NT2/D1 (cell line): ENCODE results near the gene MGLL.

Experiments used
- DNase-seq: peaks from one replicate; pipeline ENCODE4 v3.0.0-alpha.2; 2011; ENCODE audit warnings: low read depth, low spot score
- H3K27me3 ChIP-seq: 2 replicates; pipeline ENCODE4 v1.6.0; 2011; ENCODE audit warnings: mild to moderate bottlenecking; ENCODE audit not compliant: insufficient read length, insufficient read depth
- H3K36me3 ChIP-seq: 2 replicates; pipeline ENCODE4 v1.6.1; 2011; ENCODE audit warnings: mild to moderate bottlenecking, low read length, mixed read lengths; ENCODE audit not compliant: insufficient read depth, insufficient read length
- H3K4me1 ChIP-seq: 2 replicates; pipeline ENCODE4 v1.5.1; 2011; ENCODE audit not compliant: insufficient read depth, insufficient read length
- H3K4me3 ChIP-seq: 2 replicates; pipeline ENCODE4 v1.5.1; 2011; ENCODE audit warnings: low read depth; ENCODE audit not compliant: insufficient read length
- H3K9ac ChIP-seq: 2 replicates; pipeline ENCODE4 v1.6.0; 2011; ENCODE audit warnings: low read depth; ENCODE audit not compliant: insufficient read length
- H3K9me3 ChIP-seq: 2 replicates; pipeline ENCODE4 v1.5.1; 2011; ENCODE audit warnings: mild to moderate bottlenecking, low read length; ENCODE audit not compliant: insufficient read depth
- SUZ12 ChIP-seq: IDR thresholded peaks from 2 replicates; pipeline ENCODE4 v1.6.1; 2011; ENCODE audit not compliant: insufficient read length, insufficient read depth; ENCODE audit errors: extremely low read depth
- YY1 ChIP-seq: IDR thresholded peaks from 2 replicates; pipeline ENCODE4 v1.6.1; 2011; ENCODE audit not compliant: insufficient read length, insufficient read depth
- ZNF274 ChIP-seq: IDR thresholded peaks from 2 replicates; pipeline ENCODE4 v1.6.1; 2011; ENCODE audit warnings: mild to moderate bottlenecking, low read depth, low read length

Gene MGLL

DNA sequence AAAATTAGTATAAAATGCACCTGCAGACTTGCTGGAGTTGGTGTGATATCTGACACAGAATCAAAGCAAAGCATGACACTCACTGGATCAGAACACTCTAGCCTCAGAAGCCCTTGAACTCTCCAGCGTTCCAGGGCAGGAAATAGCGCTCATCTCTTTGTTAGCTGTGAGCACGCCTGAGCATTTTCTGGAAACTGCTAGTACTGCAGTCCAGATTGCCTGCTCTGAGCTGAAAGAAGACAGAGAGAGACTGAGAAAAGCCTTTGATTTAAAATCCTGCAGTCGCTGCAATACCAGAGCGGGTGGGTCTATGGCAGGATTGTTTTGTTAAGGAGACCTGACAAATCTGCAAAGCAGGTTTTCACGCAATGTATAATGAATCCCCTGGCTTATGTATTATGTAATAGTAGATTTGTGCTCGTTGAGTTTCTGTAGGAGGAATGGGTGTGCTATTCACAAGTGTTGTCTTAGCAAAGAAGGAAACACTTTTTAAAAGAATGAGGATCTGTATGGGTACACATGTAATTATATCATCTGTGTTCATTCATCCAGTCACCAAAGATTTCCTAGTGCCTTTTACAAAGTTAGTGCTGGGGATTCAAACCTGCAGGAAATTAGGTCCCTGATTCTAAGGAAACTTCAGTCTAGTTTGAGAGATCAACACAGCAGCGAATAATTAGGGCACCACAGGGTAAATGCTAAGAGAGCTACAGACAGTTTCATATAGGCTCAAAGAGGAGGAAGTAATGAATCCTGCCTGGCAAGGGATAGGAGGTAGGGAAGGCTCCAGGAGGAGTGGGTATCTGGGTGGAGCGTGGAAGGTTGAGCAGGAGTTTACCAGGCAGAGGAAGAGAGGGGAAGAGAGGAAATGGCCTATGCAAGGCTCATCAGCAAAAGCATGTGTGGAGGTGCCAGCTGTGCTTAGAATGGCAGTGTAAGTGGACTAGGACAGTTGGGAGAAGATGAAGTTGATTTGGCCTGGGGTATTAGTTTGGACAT is 26.1 kb upstream of the MGLL start:
- Histone ChIP-seq H3K9me3 (no peaks in the 10 kb centered on the region), H3K4me3 (no peak overlapping the region), H3K36me3 (no peaks in the 10 kb centered on the region), H3K9ac (no peak overlapping the region), H3K4me1 (no peaks in the 10 kb centered on the region), H3K27me3 (no peaks in the 10 kb centered on the region)
- TF ChIP-seq YY1 (no peak), SUZ12 (no peak), ZNF274 (no peak)
- no peak for DNase-seq

GRCh38 chr3:127847236-127847720 is 25.0 kb upstream of the MGLL start:
- Histone ChIP-seq H3K36me3 (no peaks in the 10 kb centered on the region), H3K4me3 (no peak overlapping the region), H3K27me3 (no peaks in the 10 kb centered on the region), H3K9me3 (no peaks in the 10 kb centered on the region), H3K9ac (no peak overlapping the region), H3K4me1 (no peaks in the 10 kb centered on the region)
- no peak for TF ChIP-seq ZNF274
- no peak for TF ChIP-seq YY1
- TF ChIP-seq SUZ12: no peak
- DNase-seq: no peak

- no peak overlapping the region for H3K4me3 ChIP-seq
- H3K27me3 ChIP-seq: no peaks in the 10 kb centered on the region
- peaks cover 5% of the 10 kb centered on the region for H3K4me1 ChIP-seq
- H3K9me3 ChIP-seq: no peaks in the 10 kb centered on the region
- H3K36me3 ChIP-seq: no peaks in the 10 kb centered on the region
- TF ChIP-seq YY1 (no peak), SUZ12 (no peak), ZNF274 (no peak)
- no peak overlapping the region for H3K9ac ChIP-seq
- DNase-seq: no peak
Measured at GRCh38 chr3:127846576-127846975, 24.3 kb upstream of the MGLL start.

DNA sequence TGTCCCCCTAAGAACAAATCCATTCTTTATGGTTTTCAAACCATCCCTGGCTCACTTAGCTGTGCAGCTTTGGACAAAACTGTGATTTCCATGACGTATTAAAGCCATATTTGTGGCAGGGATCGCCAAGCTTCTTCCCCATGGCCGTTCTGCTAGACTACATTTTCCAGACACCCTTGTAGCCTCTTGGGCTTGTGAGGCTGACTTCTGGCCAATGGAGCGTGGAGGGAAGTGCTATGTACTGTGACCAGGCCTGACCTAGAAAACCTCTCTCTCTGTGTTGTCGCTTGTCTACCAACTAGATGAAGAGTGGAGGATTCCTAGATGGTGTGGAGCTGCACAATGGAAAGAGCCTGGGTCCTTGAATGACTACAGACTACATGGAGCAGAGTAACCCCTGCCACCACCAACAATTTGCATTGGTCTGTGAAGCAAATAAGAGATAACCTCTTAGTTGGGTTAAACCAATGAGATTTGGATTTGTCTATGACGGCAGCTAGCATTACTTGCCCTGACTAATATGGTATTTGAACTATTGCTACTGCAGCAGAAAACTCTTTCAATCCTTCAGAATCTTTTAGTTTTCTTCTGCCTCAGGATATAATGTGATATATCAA is 22.1 kb upstream of the MGLL start:
- H3K4me3 ChIP-seq: no peak overlapping the region
- no peaks in the 10 kb centered on the region for H3K36me3 ChIP-seq

DNA sequence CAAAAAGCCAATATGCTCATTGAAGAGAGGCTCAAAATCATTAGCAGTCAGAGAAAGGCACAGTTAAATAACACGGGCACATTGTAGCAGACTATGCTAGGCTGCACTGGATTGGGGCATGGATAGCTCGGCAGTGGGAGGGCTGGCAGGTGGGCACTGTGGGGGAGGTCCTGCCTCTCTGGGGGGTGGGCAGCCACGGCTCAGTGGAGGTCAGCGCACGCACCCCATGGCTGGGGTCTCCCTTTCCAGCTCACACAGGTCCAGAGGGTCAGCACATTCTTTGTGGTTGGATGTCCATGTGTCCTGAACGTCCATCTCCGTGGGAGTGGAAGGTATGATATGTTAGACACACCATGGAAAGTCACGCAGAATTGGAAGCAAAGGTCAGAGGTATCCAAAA is 18.4 kb upstream of the MGLL start:
- Histone ChIP-seq H3K4me1 (peaks cover 10% of the 10 kb centered on the region), H3K4me3 (no peak overlapping the region), H3K36me3 (no peaks in the 10 kb centered on the region), H3K27me3 (no peaks in the 10 kb centered on the region), H3K9ac (no peak overlapping the region), H3K9me3 (no peaks in the 10 kb centered on the region)
- no peak for DNase-seq
- no peak for TF ChIP-seq SUZ12
- TF ChIP-seq YY1: no peak
- TF ChIP-seq ZNF274: no peak

More for the DNA sequence above, 22.1 kb upstream of the MGLL start:
- no peak for DNase-seq
- Histone ChIP-seq H3K4me1 (peaks cover 5% of the 10 kb centered on the region), H3K9ac (no peak overlapping the region), H3K27me3 (no peaks in the 10 kb centered on the region), H3K9me3 (no peaks in the 10 kb centered on the region)
- TF ChIP-seq ZNF274: no peak
- TF ChIP-seq SUZ12: no peak
- no peak for TF ChIP-seq YY1

- Histone ChIP-seq H3K9me3 (no peaks in the 10 kb centered on the region), H3K4me1 (peaks cover 10% of the 10 kb centered on the region), H3K36me3 (no peaks in the 10 kb centered on the region), H3K4me3 (no peak overlapping the region), H3K9ac (no peak overlapping the region), H3K27me3 (no peaks in the 10 kb centered on the region)
- DNase-seq: no peak
- no peak for TF ChIP-seq ZNF274
Measured at GRCh38 chr3:127839099-127839498, 16.8 kb upstream of the MGLL start.

DNA sequence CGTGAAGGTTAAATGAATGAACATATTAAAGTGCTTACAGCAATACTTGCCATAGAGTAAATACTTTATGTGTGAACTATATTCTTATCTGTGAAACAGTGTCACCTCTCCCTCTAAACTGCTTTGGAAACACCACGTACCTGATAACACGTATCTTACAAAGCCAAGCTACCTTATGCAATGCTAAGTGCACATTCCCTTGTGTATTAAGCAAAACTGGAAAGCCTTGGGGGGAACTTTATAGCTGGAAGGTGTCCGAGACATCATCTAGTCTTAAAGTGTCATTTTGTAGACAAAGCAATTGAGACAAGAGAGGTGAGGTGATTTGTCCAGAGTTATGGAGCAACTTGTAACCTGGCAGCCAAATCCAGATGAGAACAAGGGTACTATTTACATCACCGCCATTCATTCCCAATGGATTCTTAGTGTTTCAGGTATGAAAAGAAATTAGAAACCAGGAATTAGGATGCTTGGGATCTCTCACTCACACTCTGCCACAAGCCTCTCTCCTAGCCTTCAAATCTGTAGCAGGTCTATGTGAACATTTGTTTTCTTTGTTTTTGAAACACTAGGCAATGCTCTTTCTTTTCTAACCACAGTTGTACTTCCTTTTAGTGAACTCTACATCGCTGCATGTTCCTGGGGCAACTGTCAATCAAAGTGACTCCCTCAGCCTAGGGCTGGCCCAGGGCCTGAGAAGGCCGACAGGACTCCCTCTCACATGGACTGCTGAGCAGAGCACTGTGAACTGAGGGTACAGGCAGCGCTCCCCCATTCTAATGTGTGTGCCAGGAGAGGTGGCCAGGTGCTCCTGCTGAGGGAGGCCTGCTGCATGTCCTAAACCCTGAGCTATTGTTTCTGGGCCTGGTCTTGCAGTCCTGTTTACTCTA is 13.9 kb upstream of the MGLL start:
- DNase-seq: no peak
- H3K9ac ChIP-seq: no peak overlapping the region

More for the DNA sequence above, 13.9 kb upstream of the MGLL start:
- H3K36me3 ChIP-seq: no peaks in the 10 kb centered on the region
- H3K27me3 ChIP-seq: no peaks in the 10 kb centered on the region
- TF ChIP-seq SUZ12: no peak
- no peak for TF ChIP-seq YY1
- TF ChIP-seq ZNF274: no peak
- H3K9me3 ChIP-seq: peaks cover 5% of the 10 kb centered on the region
- no peak overlapping the region for H3K4me3 ChIP-seq
- peaks cover 8% of the 10 kb centered on the region for H3K4me1 ChIP-seq
